Endothelial cell of umbilical vein (primary cell): ENCODE measurements around the gene SH3GLB2. TPM values are rescaled to one million over a fixed set of nuclear protein-coding genes. Genes with fewer than 3 reads are reported as not detected.

Source experiments
- BruUV-seq: library from RNA; stranded (reverse); fragments of 400-500 nt; replicated peaks from 2 replicates; lab custom pipeline; 2021; lab: Mats Ljungman, UMichigan
- CTCF ChIA-PET: fragments of 300-600, 350-600 bp; sonication (Branson Sonifier 250); formaldehyde crosslinking; loops from one replicate; lab custom pipeline; 2021; ENCODE audit warnings: antibody characterized with exemption, inconsistent platforms; lab: Charles Lee
- POLR2A ChIA-PET: fragments of 300-600, 350-600 bp; sonication (Branson Sonifier 250); formaldehyde crosslinking; loops from one replicate; lab custom pipeline; 2021; ENCODE audit warnings: antibody characterized with exemption, inconsistent platforms; lab: Charles Lee
- DNase-seq: peaks from one replicate; pipeline ENCODE4 v3.0.0-alpha.2; 2011; ENCODE audit warnings: low read depth, low spot score
- FAIRE-seq: peaks from 2 replicates; lab custom pipeline; 2011; peaks lifted over from hg19 to GRCh38; lab: Jason Lieb, UNC
- H2AFZ ChIP-seq: 2 replicates; pipeline ENCODE4 v1.6.0; 2012; ENCODE audit warnings: low read depth, low read length, control low read depth, inconsistent platforms
- H3K27ac ChIP-seq: 2 replicates; pipeline ENCODE4 v1.5.1; 2011; ENCODE audit warnings: low read depth, mild to moderate bottlenecking, control low read depth, low read length, moderate library complexity; ENCODE audit not compliant: insufficient read depth
- H3K27me3 ChIP-seq, 2 experiments: 2 replicates each; pipeline versions ENCODE4 v1.6.0 to v1.6.1; 2011; ENCODE audit warnings: low read length in 2 of 2, mixed read lengths in 1 of 2; ENCODE audit not compliant: control insufficient read depth in 2 of 2, insufficient read depth in 2 of 2
- H3K36me3 ChIP-seq, 2 experiments: 2 replicates in 1 of 2; 3 replicates in 1 of 2; pipeline ENCODE4 v1.5.1; 2011; ENCODE audit warnings: low read length in 2 of 2, mild to moderate bottlenecking in 1 of 2, moderate library complexity in 1 of 2; ENCODE audit not compliant: control insufficient read depth in 2 of 2, insufficient read depth in 2 of 2; ENCODE audit errors: extremely low read depth in 1 of 2
- H3K4me1 ChIP-seq: 3 replicates; pipeline ENCODE4 v1.5.1; 2011; ENCODE audit warnings: mild to moderate bottlenecking, low read length; ENCODE audit not compliant: control insufficient read depth, insufficient read depth; ENCODE audit errors: extremely low read depth
- H3K4me2 ChIP-seq: 2 replicates; pipeline ENCODE4 v1.6.1; 2011; ENCODE audit warnings: low read length, control low read depth, mixed read lengths; ENCODE audit not compliant: insufficient read depth
- H3K4me3 ChIP-seq, 3 experiments: fragments of 200-600 bp in 1 of 3; sonication (generic), shearing (Covaris generic) in 1 of 3; replicated peaks in 1 of 3; 2 replicates each; pipeline ENCODE4 v1.5.1; 2011 to 2016; ENCODE audit warnings: control low read depth in 3 of 3, low read length in 3 of 3, mild to moderate bottlenecking in 2 of 3, inconsistent platforms in 1 of 3, low read depth in 1 of 3, moderate library complexity in 1 of 3; ENCODE audit not compliant: insufficient read depth in 1 of 3
- H3K79me2 ChIP-seq: 2 replicates; pipeline ENCODE4 v1.6.0; 2012; ENCODE audit warnings: low read length, inconsistent platforms; ENCODE audit not compliant: control insufficient read depth, insufficient read depth
- H3K9ac ChIP-seq: replicated peaks from 2 replicates; pipeline ENCODE3; 2011; ENCODE audit warnings: low read length, control low read depth; ENCODE audit not compliant: insufficient read depth; ENCODE audit errors: extremely low read depth
- H3K9me1 ChIP-seq: replicated peaks from 3 replicates; pipeline ENCODE4 v1.6.0; 2011; ENCODE audit warnings: mild to moderate bottlenecking, low read length; ENCODE audit not compliant: control insufficient read depth, insufficient read depth; ENCODE audit errors: extremely low read depth
- H3K9me3 ChIP-seq: replicated peaks from 2 replicates; pipeline ENCODE4 v1.5.1; 2012; ENCODE audit warnings: low read length, inconsistent platforms; ENCODE audit not compliant: control insufficient read depth, insufficient read depth
- H4K20me1 ChIP-seq: replicated peaks from 2 replicates; pipeline ENCODE3; 2011; ENCODE audit warnings: mild to moderate bottlenecking, low read length; ENCODE audit not compliant: control insufficient read depth, insufficient read depth; ENCODE audit errors: extremely low read depth
- EZH2 ChIP-seq: IDR thresholded peaks from 2 replicates; pipeline ENCODE4 v1.6.1; 2012; ENCODE audit warnings: borderline replicate concordance, low read depth, mild to moderate bottlenecking, moderate library complexity, low read length, inconsistent platforms; ENCODE audit not compliant: severe bottlenecking
- FOS ChIP-seq: IDR thresholded peaks from 2 replicates; pipeline ENCODE4 v1.6.1; 2011; ENCODE audit warnings: mild to moderate bottlenecking, low read length, moderate library complexity, borderline replicate concordance; ENCODE audit not compliant: insufficient read depth
- GATA2 ChIP-seq: IDR thresholded peaks from 2 replicates; pipeline ENCODE4 v1.7.0; 2011; ENCODE audit warnings: low read depth, mild to moderate bottlenecking, moderate library complexity, mixed read lengths, low read length; ENCODE audit not compliant: insufficient read length, insufficient read depth
- JUN ChIP-seq: IDR thresholded peaks from 2 replicates; pipeline ENCODE4 v1.6.1; 2011; ENCODE audit warnings: borderline replicate concordance, low read depth; ENCODE audit not compliant: insufficient read length, insufficient read depth
- MYC ChIP-seq: IDR thresholded peaks from one replicate; pipeline ENCODE4 v1.6.1; 2011; ENCODE audit warnings: mild to moderate bottlenecking, low read depth, low read length
- POLR2A ChIP-seq: IDR thresholded peaks from 2 replicates; pipeline ENCODE4 v1.6.1; 2012; ENCODE audit warnings: low read depth, mild to moderate bottlenecking, control low read depth, low read length
- POLR2AphosphoS5 ChIP-seq: IDR thresholded peaks from 2 replicates; pipeline ENCODE4 v1.6.1; 2012; ENCODE audit warnings: low read depth, mild to moderate bottlenecking, control low read depth, low read length, moderate library complexity; ENCODE audit not compliant: insufficient read depth
- dilution Hi-C: fragments of 300-500 bp; cut with MboI; formaldehyde crosslinking; loops from one replicate; pipeline ENCODE4 v1.15.0; 2019; ENCODE audit warnings: low sequenced_read_pairs; ENCODE audit not compliant: extremely low pct_ligation_motif_present
- intact Hi-C: fragments of 100-400 bp; cut with micrococcal nuclease; formaldehyde crosslinking; loops from one replicate; pipeline ENCODE4 v1.10.0; 2022
- polyA plus RNA-seq, 4 experiments: library from polyadenylated mRNA; depleted of rRNA in 3 of 4; stranded (reverse) in 3 of 4; unstranded in 1 of 4; fragments of >200 nt; gene quantifications; 2 replicates each; pipeline versions ENCODE4 v1.2.1 to v1.2.3, GENCODE V29; 2011 to 2012; ENCODE audit warnings: missing spikeins in 1 of 4
- total RNA-seq: library from RNA; stranded (reverse); gene quantifications from 2 replicates; pipeline ENCODE4 v1.2.3, GENCODE V29; 2021
- TF ChIP-seq, protein P1 (sequence below), 2 donors: IDR thresholded peaks; 1 replicate in 1 of 2; 2 replicates in 1 of 2; pipeline ENCODE4 v1.5.1; 2011; ENCODE audit warnings: low read length in 2 of 2, mild to moderate bottlenecking in 2 of 2, moderate library complexity in 2 of 2, control low read depth in 1 of 2, inconsistent platforms in 1 of 2, low read depth in 1 of 2; ENCODE audit not compliant: insufficient read depth in 1 of 2; ENCODE audit errors: extremely low read depth in 1 of 2
- TF ChIP-seq, protein P2 (sequence below): IDR thresholded peaks from 2 replicates; pipeline ENCODE4 v1.6.1; 2011; ENCODE audit not compliant: insufficient read depth, insufficient read length

The SH3GLB2 gene
- total and polyA plus RNA-seq, 2 donors (not counting 3 experiments of a cell fraction or from before 2014, with no cell fraction given) = 58.8 to 77.5 TPM

DNA sequence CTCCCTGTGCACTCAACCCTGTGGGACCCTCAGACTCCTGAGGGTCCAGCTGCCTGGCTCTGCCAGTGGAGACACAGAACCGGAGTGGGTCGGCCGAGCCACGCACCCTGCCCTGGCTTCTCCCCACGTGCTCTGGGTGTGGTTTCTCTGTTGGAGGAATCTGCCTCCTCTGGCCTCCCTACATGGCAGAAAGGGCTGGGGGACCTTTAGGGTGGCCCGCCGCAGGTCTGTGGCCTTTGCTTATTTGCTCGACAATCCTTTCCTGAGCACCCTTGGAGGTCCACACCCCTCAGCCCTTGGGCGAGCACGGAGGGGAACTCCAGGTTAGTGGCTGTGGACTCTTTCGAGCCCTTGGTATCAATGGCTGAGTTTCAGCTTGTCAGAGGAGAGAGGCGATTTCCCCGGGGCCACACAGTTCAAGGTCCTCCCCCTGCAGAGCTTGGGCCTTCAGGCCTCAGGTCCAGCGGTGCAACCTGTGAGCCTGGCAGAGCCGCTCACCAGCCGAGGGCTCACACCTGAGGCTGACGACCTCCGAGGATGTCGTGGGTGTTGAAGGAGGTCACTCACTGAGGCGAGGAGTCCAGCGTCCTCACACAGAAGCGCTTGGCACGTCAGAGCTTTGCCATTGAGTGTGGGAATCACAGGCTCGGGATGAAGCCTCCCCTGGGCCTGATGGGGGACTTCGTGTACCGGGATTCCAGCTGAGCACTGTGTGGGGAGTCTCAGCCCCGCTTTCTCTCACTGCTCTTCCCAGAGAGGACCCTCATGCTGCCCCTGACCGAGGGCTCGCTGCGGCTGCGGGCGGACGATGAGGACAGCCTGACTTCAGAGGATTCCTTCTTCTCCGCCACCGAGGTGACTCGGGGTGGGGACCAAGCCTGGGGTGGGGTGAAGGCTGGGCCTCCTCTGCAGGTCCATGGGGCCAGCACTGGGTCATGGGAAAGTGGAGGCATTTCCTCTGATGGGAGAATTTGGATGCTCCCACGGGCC lies 32.0 kb upstream of the SH3GLB2 start:
- DNase-seq (no peak), FAIRE-seq (no peak)
- POLR2A ChIA-PET = no interaction called here
- Histone ChIP-seq H2AFZ (no peak overlapping the region), H4K20me1 (no peaks in the 10 kb centered on the region), H3K4me3 (no peak overlapping the region), H3K36me3 (peaks cover 0 to 24% of the 10 kb centered on the region in 2 experiments), H3K27ac (no peak overlapping the region), H3K9me1 (no peaks in the 10 kb centered on the region), H3K9me3 (no peaks in the 10 kb centered on the region), H3K27me3 (no peaks in the 10 kb centered on the region), H3K79me2 (no peaks in the 10 kb centered on the region), H3K4me1 (peaks cover 5% of the 10 kb centered on the region), H3K9ac (no peak overlapping the region), H3K4me2 (no peak overlapping the region)
- CTCF ChIA-PET = interaction anchor here (1.4 kb wide), 1 partner anchor 14 kb away, joined by 5 read pairs; no protein-coding TSS in a partner anchor
- dilution Hi-C loops (no loop called here), intact Hi-C loops (no loop called here)
- TF ChIP-seq FOS (no peak), JUN (no peak), GATA2 (no peak), POLR2AphosphoS5 (no peak), EZH2 (no peak), MYC (no peak), POLR2A (no peak)
- TF ChIP-seq, protein P1, sequence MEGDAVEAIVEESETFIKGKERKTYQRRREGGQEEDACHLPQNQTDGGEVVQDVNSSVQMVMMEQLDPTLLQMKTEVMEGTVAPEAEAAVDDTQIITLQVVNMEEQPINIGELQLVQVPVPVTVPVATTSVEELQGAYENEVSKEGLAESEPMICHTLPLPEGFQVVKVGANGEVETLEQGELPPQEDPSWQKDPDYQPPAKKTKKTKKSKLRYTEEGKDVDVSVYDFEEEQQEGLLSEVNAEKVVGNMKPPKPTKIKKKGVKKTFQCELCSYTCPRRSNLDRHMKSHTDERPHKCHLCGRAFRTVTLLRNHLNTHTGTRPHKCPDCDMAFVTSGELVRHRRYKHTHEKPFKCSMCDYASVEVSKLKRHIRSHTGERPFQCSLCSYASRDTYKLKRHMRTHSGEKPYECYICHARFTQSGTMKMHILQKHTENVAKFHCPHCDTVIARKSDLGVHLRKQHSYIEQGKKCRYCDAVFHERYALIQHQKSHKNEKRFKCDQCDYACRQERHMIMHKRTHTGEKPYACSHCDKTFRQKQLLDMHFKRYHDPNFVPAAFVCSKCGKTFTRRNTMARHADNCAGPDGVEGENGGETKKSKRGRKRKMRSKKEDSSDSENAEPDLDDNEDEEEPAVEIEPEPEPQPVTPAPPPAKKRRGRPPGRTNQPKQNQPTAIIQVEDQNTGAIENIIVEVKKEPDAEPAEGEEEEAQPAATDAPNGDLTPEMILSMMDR (IDR thresholded peaks at IDR 0.05; ENCODE audit: extremely low read depth in 1 of 2, insufficient read depth in 1 of 2, low read depth in 1 of 2, low read length in 2 of 2) = no peak
- TF ChIP-seq, protein P2, sequence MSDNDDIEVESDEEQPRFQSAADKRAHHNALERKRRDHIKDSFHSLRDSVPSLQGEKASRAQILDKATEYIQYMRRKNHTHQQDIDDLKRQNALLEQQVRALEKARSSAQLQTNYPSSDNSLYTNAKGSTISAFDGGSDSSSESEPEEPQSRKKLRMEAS = no peak
- BruUV-seq = no TSS peak
